MM.1S (cell line): ENCODE results near the gene SLC9A5.

Source experiments
- EZH2 ChIP-seq: fragments of 300-600 bp; sonication (generic); optimal IDR thresholded peaks from 2 replicates; pipeline ENCODE3; 2017; ENCODE audit warnings: low read depth, mild to moderate bottlenecking, antibody characterized with exemption, low read length, mixed read lengths
- EZH2phosphoT487 ChIP-seq: fragments of 300-600 bp; sonication (generic); IDR thresholded peaks from 2 replicates; pipeline ENCODE4 v1.6.1; 2018; ENCODE audit warnings: antibody characterized with exemption, low read length
- TF ChIP-seq, protein P1 (sequence below): fragments of 300-600 bp; sonication (generic); IDR thresholded peaks from 2 replicates; pipeline ENCODE4 v1.5.1; 2016; ENCODE audit warnings: antibody characterized with exemption, low read length, mixed read lengths

DNA sequence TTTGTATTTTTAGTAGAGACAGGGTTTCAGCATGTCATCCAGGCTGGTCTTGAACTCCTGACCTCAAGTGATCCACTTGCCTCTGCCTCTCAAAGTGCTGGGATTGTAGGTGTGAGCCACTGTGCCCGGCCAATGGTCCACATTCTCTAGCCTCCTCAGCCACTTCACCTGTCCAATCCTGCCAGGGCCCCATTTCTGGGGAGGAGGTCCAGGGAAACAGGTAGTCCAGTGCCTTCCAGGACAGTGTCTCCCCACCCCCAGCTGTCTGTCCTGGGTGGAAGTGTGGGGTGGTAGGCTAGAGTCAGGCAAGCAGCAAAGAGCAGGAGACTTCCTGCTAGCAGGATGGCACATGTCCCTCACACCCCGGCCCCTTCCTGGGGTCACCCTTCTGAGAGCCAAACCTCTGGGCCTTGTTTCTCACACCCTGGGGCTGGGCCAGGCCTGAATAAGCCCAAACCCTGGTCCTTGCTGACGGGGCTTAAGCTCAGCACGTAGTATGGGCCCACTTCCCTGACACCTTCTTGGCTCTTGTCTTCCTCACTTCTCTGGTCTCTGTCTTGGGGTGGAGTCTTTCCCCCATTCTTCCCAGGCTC lies 6.5 kb upstream of the SLC9A5 start:
- TF ChIP-seq EZH2 (no peak), EZH2phosphoT487 (no peak)
- TF ChIP-seq, protein P1, sequence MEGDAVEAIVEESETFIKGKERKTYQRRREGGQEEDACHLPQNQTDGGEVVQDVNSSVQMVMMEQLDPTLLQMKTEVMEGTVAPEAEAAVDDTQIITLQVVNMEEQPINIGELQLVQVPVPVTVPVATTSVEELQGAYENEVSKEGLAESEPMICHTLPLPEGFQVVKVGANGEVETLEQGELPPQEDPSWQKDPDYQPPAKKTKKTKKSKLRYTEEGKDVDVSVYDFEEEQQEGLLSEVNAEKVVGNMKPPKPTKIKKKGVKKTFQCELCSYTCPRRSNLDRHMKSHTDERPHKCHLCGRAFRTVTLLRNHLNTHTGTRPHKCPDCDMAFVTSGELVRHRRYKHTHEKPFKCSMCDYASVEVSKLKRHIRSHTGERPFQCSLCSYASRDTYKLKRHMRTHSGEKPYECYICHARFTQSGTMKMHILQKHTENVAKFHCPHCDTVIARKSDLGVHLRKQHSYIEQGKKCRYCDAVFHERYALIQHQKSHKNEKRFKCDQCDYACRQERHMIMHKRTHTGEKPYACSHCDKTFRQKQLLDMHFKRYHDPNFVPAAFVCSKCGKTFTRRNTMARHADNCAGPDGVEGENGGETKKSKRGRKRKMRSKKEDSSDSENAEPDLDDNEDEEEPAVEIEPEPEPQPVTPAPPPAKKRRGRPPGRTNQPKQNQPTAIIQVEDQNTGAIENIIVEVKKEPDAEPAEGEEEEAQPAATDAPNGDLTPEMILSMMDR: no peak
